HFF-Myc (cell line): Measurements from ENCODE around the gene SLC6A1.

Experiments used
- DNase-seq: peaks from one replicate; pipeline ENCODE4 v3.0.0-alpha.2; 2011; ENCODE audit warnings: low read depth; ENCODE audit errors: extremely low read depth
- H3K4me3 ChIP-seq: replicated peaks from 2 replicates; pipeline ENCODE4 v1.5.1; 2011; ENCODE audit warnings: low read depth, mild to moderate bottlenecking, control low read depth, low read length
- TF ChIP-seq, protein P1 (sequence below): IDR thresholded peaks from 2 replicates; pipeline ENCODE4 v1.5.1; 2012; ENCODE audit warnings: mild to moderate bottlenecking, low read depth, low read length, control low read depth; ENCODE audit errors: missing control alignments

SLC6A1 gene

DNA sequence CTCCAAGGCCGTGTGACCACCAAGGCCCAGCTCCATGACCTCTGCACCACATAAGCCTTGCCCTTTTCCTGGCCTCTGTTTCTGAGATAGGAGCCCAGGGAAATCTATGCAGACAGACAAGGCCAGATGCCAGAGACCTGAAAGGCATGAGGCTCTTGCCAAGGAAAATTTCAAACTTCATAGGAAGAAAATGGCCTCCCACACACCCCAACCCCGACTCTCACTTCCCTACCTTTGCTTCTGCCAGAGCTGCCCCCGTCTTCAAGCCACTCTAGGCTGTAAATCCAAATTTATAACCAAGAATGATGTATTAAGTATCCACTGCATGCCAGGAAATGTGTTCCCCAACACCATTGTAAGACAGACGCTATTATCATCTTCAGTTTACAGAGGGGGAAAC lies 96.3 kb downstream of the SLC6A1 start:
- no peak overlapping the region for H3K4me3 ChIP-seq
- TF ChIP-seq, protein P1, sequence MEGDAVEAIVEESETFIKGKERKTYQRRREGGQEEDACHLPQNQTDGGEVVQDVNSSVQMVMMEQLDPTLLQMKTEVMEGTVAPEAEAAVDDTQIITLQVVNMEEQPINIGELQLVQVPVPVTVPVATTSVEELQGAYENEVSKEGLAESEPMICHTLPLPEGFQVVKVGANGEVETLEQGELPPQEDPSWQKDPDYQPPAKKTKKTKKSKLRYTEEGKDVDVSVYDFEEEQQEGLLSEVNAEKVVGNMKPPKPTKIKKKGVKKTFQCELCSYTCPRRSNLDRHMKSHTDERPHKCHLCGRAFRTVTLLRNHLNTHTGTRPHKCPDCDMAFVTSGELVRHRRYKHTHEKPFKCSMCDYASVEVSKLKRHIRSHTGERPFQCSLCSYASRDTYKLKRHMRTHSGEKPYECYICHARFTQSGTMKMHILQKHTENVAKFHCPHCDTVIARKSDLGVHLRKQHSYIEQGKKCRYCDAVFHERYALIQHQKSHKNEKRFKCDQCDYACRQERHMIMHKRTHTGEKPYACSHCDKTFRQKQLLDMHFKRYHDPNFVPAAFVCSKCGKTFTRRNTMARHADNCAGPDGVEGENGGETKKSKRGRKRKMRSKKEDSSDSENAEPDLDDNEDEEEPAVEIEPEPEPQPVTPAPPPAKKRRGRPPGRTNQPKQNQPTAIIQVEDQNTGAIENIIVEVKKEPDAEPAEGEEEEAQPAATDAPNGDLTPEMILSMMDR, result no peak
- no peak for DNase-seq
